ENCODE data around the gene GPR162.
"Not testable (repeated sequence)": the region's sequence is repeated elsewhere in the genome, so short reads cannot be mapped to it uniquely, and the experiment has no call there.

Gene GPR162

DNA sequence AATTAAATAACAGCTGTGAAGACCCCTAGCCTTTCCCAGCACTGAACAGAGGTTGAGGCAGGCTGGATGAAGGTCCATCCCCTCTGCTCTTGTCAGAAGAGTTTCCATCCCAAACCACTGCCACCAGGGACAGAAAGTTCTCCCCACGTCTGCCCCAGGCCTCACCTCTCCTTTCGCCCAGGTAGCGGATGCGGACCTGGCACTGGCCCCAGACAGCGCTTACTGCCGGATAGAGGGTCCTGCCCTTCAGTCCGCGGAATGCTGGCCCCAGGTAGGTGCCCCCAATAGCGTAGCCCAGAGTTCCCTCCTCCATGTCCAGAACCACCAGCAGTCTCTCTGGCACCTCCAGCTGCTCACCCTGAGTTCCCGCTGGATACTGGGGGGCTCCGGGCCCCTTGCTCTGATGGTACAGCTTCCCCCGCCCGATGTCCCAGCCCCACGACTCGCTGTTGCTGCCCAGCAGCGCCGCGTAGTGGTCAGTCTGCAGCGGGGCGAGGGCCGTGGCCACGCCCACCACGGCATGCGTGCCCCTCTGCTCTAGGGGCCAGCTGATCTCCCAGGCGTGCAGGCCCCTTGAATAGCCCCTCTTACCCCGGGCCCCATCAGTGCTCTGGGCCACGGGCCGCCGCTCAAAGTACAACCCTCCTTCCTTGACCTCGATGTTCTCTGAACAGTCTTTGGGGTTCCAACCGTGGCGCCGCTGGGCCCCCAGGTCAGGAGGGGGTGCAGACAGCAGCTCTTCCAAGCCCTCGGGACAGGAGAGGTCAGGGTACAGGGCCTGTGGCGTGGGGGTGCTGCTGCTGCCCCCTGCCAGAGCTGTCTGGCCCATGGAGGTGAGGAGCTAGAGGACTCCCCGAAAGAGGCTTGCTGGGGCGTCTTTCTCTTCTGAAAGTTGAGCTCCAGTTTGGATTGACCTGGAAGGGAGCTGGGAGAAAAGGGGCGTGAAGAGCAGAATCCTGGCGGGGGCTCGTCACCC, 50.7 kb downstream of the GPR162 start:
- in situ Hi-C loops (cut with HindIII; ENCODE audit: low sequenced_read_pairs) = no loop called here

DNA sequence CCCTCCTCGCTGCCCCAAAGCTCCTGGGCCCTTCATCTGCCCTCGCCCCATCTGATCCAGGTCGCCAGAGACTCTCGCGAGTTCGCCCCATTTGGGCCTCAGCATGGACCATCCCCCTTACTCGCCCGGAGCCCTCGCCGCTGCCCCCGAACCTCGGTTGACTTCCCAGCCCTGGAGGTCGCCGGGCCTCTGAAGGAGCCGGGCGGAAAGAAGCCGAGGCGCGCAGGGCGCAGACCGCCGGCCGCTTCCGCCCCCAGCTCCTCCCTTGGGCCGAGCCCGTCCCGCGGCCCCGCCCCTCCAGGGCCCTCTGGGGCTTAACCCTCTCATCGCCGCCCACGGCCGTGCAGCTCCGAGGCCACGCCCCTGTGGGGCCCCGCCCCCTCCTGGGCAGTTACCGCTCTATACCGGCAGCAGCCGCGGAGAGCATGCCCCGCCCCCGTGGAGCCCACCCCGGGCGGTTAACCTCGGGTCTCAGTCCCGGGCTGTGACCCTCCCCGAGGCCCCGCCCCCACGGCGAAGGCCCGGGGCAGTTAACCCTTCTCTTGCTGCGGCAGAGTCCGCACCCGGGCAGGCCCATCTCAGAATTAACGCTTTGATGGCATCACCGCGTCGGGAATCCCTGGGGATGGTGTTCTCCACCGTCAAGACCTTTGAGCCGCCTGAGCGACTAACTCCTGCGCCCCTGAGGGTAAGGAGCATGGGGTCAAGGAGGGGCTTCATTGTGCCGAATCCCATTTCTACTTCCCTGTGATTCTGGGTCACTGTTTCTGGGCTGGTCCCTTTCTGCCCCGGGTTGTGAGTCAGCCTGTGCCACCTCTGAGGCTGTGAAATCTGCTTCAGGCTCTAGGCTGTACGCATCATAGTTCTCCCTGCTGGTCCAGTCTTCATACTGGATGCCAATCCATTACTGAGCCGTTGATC, 51.7 kb downstream of the GPR162 start, which contains the start of gene SPSB2:
SPSB2 (minus strand) TSS at position 210 of the 921 bp plus-strand sequence. CDS start 402 bp downstream, outside the sequence.
- in situ Hi-C loops (cut with HindIII; ENCODE audit: low sequenced_read_pairs) = no loop called here

DNA sequence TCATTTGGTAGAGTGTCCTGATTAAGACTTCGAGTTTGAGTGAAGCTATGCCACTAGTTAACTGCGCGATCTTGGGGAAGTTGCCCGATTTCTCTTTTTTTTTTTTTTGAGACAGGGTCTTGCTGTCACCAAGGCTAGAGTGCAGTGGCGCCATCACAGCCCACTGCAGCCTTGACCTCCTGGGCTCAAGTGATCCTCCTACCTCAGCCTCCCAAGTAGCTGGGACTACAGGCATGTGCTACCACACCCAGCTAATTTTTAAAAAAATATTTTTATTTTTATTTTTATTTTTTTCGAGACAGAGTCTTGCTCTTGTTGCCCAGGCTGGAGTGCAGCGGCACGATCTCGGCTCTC, 52.4 kb downstream of the GPR162 start:
- in situ Hi-C loops (cut with HindIII; ENCODE audit: low sequenced_read_pairs) = not testable (repeated sequence)
